Endothelial cell (in vitro differentiated cells): ENCODE results near the gene WDFY3. TPM values are rescaled to one million over a fixed set of nuclear protein-coding genes. Genes with fewer than 3 reads are reported as not detected.

Experiments
- DNase-seq: peaks from one replicate; pipeline ENCODE4 v3.0.0; 2021; ENCODE audit warnings: low spot score
- H3K27ac Mint-ChIP-seq: one replicate; pipeline ENCODE4 v1.8.0; 2021; ENCODE audit warnings: mixed read lengths, inconsistent platforms; ENCODE audit not compliant: unreplicated experiment
- H3K27me3 Mint-ChIP-seq: one replicate; pipeline ENCODE4 v1.8.0; 2021; ENCODE audit warnings: mild to moderate bottlenecking, moderate library complexity, mixed read lengths, inconsistent platforms; ENCODE audit not compliant: unreplicated experiment
- H3K36me3 Mint-ChIP-seq: one replicate; pipeline ENCODE4 v1.8.0; 2021; ENCODE audit warnings: mild to moderate bottlenecking, low read depth, mixed read lengths, inconsistent platforms; ENCODE audit not compliant: unreplicated experiment
- H3K4me1 Mint-ChIP-seq: one replicate; pipeline ENCODE4 v1.8.0; 2021; ENCODE audit warnings: mild to moderate bottlenecking, mixed read lengths, inconsistent platforms; ENCODE audit not compliant: unreplicated experiment
- H3K4me3 Mint-ChIP-seq: one replicate; pipeline ENCODE4 v1.8.0; 2021; ENCODE audit warnings: mild to moderate bottlenecking, mixed read lengths, inconsistent platforms; ENCODE audit not compliant: unreplicated experiment
- H3K9me3 Mint-ChIP-seq: one replicate; pipeline ENCODE4 v1.8.0; 2021; ENCODE audit warnings: mixed read lengths, inconsistent platforms; ENCODE audit not compliant: unreplicated experiment
- CTCF ChIP-seq: fragments of 200-600 bp; sonication (generic); IDR thresholded peaks from one replicate; pipeline ENCODE4 v1.5.0; 2021; ENCODE audit warnings: antibody characterized with exemption; ENCODE audit not compliant: unreplicated experiment
- total RNA-seq: library from RNA; stranded (reverse); fragmentation: NEBNext Ultra II Directional; extraction: Animal tissue kit (Norgen Biotek cat#: 25700); gene quantifications from one replicate; pipeline ENCODE4 v1.2.1, GENCODE V29; 2021; ENCODE audit not compliant: unreplicated experiment

WDFY3 gene
- total RNA-seq, 1 donor from 2014 or later = 94.8 TPM

- peak overlapping the region; percentile 19 for H3K27ac Mint-ChIP-seq
- peaks cover 9% of the 10 kb centered on the region for H3K36me3 Mint-ChIP-seq
- no peak overlapping the region for H3K4me3 Mint-ChIP-seq
- no peak for TF ChIP-seq CTCF
- H3K9me3 Mint-ChIP-seq = no peaks in the 10 kb centered on the region
- H3K27me3 Mint-ChIP-seq = peaks cover 1% of the 10 kb centered on the region
- peaks cover 3% of the 10 kb centered on the region for H3K4me1 Mint-ChIP-seq
- no peak for DNase-seq
These were observed 170.1 kb downstream of the WDFY3 start for GRCh38 chr4:84796394-84796793.

GRCh38 chr4:84792366-84793301 is 173.9 kb downstream of the WDFY3 start:
- Mint-ChIP-seq H3K27me3 (no peaks in the 10 kb centered on the region), H3K27ac (no peak overlapping the region), H3K4me1 (no peaks in the 10 kb centered on the region), H3K9me3 (no peaks in the 10 kb centered on the region), H3K4me3 (no peak overlapping the region), H3K36me3 (peaks cover 7% of the 10 kb centered on the region)
- DNase-seq = no peak
- no peak for TF ChIP-seq CTCF

GRCh38 chr4:84790769-84791565 is 175.5 kb downstream of the WDFY3 start:
- DNase-seq = no peak
- Mint-ChIP-seq H3K36me3 (peaks cover 17% of the 10 kb centered on the region), H3K4me3 (no peak overlapping the region), H3K27ac (no peak overlapping the region), H3K27me3 (no peaks in the 10 kb centered on the region), H3K4me1 (no peaks in the 10 kb centered on the region), H3K9me3 (no peaks in the 10 kb centered on the region)
- TF ChIP-seq CTCF = no peak

GRCh38 chr4:84786478-84786877 is 180.0 kb downstream of the WDFY3 start:
- no peaks in the 10 kb centered on the region for H3K9me3 Mint-ChIP-seq
- DNase-seq = no peak
- H3K27ac Mint-ChIP-seq = no peak overlapping the region
- H3K4me1 Mint-ChIP-seq = no peaks in the 10 kb centered on the region
- no peak overlapping the region for H3K4me3 Mint-ChIP-seq
- H3K27me3 Mint-ChIP-seq = peaks cover 1% of the 10 kb centered on the region
- TF ChIP-seq CTCF = no peak
- peaks cover 30% of the 10 kb centered on the region for H3K36me3 Mint-ChIP-seq

- no peak overlapping the region for H3K27ac Mint-ChIP-seq
- no peaks in the 10 kb centered on the region for H3K9me3 Mint-ChIP-seq
- peaks cover 35% of the 10 kb centered on the region for H3K36me3 Mint-ChIP-seq
- no peak for DNase-seq
- no peak overlapping the region for H3K4me3 Mint-ChIP-seq
- H3K4me1 Mint-ChIP-seq = no peaks in the 10 kb centered on the region
- H3K27me3 Mint-ChIP-seq = peaks cover 1% of the 10 kb centered on the region
- no peak for TF ChIP-seq CTCF
These were observed 184.0 kb downstream of the WDFY3 start for GRCh38 chr4:84782517-84782916.
